Measurements from ENCODE around the gene ZBTB18.

DNA sequence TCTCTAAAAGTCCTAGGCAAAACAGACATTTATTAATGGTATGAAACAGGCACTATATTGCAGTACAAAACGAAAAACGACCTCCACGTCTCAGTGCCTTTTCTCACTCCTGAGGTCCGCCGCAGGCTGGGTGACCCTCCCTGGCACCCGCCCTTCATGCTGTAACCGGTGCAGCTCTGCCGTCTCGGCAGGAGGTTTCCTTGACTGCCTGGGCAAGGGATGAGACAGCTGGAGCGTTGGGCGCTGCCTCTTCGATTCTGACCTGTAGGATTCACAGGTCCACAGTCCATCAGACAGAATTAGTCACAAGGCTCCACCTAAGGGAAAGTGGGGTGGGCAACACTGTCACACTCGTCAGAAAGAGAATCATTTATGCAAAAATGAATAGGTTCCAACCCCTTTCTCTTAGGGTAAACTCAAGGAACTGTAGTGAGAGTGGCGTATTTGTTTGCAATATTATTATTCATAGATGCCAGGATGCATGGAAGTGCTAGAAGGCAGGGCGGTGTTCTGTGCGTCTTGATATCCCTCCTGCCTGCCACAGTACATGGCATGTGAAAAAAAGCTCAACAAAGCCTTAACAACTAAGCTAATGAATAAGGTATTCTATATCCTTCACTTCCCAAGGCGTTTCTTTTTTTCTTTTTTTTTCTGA lies 23.5 kb upstream of the ZBTB18 start:
- no peak for TF ChIP-seq POLR2A (IDR thresholded peaks at IDR 0.05; ENCODE audit: extremely low read depth, insufficient read length)
- TF ChIP-seq, protein P1, sequence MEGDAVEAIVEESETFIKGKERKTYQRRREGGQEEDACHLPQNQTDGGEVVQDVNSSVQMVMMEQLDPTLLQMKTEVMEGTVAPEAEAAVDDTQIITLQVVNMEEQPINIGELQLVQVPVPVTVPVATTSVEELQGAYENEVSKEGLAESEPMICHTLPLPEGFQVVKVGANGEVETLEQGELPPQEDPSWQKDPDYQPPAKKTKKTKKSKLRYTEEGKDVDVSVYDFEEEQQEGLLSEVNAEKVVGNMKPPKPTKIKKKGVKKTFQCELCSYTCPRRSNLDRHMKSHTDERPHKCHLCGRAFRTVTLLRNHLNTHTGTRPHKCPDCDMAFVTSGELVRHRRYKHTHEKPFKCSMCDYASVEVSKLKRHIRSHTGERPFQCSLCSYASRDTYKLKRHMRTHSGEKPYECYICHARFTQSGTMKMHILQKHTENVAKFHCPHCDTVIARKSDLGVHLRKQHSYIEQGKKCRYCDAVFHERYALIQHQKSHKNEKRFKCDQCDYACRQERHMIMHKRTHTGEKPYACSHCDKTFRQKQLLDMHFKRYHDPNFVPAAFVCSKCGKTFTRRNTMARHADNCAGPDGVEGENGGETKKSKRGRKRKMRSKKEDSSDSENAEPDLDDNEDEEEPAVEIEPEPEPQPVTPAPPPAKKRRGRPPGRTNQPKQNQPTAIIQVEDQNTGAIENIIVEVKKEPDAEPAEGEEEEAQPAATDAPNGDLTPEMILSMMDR (IDR thresholded peaks at IDR 0.05; ENCODE audit: low read depth, low read length) = no peak
